ENCODE measurements around the gene GDF10.

Gene GDF10

DNA sequence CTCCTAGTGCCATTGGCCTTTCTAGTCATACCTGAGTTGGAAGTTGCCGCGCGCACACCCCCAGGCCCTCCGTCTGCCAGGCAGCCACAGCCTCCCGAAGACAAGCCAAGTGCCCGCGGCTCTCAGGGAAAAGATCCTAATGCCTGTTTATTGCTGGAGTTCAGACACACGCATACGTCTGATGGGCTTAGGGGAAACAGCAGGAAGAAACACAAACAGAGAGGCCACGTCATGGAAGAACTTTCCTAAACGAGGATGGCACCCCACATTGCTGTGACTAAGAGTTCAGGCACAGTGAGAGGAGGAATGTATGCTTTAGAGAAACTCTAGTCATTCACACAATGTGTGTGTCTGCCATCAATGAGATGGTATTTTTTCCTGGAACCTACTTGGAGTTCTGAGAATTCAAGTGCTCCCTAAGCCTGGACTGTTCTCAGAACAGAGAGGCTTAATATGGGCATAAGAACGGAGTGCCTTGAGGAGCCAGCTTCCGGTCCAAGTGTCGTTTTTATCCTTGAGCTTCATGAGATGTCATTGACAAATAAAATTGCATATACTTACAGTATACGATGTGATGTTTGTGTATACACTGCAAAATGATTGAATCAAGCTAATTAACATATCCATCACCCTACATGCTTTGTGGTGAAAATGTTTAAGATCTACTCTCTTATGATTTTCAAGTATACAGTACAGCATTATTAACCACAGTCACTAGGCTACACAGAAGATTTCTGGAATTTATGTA is 36.6 kb downstream of the GDF10 start:
- no peak for DNase-seq

- no peak for DNase-seq
Observed at GRCh38 chr10:47337310-47337709, 37.3 kb downstream of the GDF10 start.

DNA sequence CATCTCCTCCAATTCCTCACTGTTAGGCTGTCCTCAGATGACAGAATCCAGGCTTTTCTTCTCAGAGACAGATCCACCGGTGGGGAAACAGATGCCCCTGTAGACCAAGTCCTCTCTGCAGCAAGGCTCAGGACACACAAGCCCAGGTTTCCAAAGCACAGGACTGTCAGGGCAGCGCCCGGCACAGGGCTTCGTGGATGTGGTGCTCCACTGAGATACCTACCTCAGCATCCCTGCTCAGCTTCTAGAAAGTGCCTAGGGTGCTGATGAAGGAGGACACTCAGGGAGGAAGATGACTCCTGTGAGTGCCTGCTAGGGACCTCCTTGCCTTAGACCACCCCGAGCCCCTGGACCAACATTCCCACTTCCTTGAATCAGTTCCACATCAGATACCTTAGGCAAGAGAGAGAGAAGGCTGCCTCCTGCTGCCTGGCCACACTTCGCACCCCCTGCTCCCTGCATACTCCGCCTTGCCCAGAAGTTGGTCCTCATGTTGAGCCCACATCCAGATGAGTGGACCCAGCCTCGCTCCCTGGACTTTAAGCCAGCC is 39.3 kb downstream of the GDF10 start:
- DNase-seq: no peak

DNA sequence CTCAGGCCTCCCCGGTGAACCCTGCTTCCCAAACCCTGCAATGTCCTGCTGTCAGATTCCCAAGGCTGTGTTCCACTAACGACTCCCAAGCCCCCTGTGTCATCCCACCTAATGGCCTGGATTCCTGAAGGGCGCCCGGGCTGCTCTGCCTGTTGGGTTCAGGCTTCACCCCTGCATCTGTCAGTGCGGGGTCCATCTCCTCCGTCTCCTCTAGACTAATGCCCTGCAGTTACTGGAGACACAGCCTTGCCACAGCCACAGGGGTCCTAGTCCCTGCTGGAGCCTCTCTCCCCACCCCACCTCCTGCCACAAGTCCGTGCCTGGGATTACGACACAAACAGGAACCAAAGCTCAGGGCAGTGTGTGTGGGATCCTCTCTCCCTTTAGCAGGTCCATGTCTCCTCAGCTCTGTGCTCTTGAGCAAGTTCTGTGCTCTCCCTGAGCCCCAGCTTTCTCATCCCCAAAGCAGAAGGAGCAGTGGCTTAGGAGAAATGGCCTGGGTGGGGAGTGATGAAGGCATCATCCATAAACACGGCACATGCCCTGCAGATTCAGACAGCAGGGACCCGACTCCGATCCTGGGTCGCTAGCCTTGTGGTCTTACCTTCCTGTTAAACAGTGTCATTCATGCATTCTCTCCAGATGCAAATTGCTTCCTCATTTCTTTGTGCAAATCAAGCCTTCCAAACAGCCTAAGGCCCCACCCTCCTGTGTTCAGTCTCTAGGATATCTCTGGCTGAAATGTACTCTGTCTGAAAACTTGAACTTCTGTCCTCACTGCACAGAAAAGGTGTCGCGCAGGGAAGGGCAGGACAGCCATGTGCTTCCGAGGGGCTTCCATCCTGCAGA is 40.0 kb downstream of the GDF10 start:
- no peak for DNase-seq

GRCh38 chr10:47340608-47341170 is 40.7 kb downstream of the GDF10 start:
- peak; percentile 81 for DNase-seq

DNA sequence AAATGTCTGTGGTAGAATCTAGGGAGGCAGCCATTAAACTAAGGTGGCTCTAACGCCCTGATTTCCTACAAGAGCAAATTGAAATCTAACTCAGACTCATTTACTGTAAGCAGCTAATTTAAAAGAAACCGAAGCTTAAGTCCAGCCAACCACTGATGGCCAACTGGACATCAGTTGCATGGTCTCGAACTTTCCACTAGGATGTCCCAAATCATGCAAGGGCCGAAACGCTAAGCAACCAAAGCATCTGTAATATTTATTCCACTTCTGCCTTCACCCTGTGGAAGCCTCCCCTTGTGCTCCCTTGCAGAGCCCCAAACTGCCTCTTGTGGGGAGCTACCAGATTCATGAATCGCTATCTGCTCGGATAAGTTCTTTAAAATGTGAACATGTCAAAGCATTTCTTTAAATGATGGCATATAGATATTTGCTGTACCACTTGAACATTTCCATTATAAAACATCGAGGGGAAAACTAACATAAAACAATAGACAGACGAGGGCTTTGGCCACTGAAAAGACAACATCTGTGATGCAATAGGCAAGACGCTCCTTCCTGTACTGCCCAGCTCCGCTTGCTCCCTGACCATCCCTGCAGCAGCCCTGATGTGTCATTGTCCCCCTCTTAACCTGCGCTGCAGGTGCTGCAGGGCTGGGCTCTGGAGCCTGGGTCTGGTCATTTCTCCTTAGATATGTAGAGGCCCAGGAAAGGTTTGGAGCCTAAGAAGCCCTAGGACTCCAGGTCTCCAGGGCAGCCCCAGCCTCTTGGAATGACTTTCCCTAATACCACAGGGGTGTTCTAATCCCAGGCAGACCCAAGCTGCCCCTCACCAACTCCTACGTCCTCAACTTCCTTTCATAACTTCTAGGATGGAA is 45.2 kb downstream of the GDF10 start:
- DNase-seq: no peak

DNA sequence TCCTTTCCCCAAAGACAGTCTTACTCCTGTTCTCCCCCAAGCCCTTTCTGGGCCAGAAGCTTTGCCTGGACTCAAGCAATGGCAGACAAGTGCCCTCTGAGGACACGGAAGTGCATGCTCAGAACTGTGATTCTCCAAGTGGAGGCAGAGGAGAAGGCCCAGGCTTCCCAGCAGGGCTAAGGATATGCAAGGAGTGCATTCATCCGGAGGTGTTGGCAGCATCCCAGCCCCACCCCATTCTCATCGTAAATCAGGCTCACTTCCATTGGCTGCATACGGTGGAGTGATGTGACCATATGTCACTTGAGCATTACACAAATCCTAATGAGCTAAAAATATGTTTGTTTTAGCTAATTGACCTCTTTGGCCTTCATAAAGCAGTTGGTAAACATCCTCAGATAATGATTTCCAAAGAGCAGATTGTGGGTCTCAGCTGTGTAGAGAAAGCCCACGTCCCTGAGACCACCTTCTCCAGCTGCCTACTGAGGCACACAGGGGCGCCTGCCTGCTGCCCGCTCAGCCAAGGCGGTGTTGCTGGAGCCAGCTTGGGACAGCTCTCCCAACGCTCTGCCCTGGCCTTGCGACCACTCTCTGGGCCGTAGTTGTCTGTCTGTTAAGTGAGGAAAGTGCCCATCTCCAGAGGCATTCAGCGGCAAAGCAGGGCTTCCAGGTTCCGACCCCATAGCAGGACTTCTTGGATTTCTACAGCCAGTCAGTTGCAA is 46.7 kb downstream of the GDF10 start:
- no peak for DNase-seq

- DNase-seq: no peak
Observed at GRCh38 chr10:47347303-47347675, 47.3 kb downstream of the GDF10 start.

- no peak for DNase-seq
Observed at GRCh38 chr10:47348138-47348651, 48.2 kb downstream of the GDF10 start, which contains the start of gene RBP3. Gene RBP3 (plus strand): TSS chr10:47348363. CDS start chr10:47348485, 122 bp downstream.

DNA sequence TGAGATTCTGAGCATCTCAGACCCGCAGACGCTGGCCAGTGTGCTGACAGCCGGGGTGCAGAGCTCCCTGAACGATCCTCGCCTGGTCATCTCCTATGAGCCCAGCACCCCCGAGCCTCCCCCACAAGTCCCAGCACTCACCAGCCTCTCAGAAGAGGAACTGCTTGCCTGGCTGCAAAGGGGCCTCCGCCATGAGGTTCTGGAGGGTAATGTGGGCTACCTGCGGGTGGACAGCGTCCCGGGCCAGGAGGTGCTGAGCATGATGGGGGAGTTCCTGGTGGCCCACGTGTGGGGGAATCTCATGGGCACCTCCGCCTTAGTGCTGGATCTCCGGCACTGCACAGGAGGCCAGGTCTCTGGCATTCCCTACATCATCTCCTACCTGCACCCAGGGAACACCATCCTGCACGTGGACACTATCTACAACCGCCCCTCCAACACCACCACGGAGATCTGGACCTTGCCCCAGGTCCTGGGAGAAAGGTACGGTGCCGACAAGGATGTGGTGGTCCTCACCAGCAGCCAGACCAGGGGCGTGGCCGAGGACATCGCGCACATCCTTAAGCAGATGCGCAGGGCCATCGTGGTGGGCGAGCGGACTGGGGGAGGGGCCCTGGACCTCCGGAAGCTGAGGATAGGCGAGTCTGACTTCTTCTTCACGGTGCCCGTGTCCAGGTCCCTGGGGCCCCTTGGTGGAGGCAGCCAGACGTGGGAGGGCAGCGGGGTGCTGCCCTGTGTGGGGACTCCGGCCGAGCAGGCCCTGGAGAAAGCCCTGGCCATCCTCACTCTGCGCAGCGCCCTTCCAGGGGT is 48.9 kb downstream of the GDF10 start:
- DNase-seq: no peak

DNA sequence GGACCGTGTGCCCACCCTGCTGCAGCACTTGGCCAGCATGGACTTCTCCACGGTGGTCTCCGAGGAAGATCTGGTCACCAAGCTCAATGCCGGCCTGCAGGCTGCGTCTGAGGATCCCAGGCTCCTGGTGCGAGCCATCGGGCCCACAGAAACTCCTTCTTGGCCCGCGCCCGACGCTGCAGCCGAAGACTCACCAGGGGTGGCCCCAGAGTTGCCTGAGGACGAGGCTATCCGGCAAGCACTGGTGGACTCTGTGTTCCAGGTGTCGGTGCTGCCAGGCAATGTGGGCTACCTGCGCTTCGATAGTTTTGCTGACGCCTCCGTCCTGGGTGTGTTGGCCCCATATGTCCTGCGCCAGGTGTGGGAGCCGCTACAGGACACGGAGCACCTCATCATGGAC is 49.5 kb downstream of the GDF10 start:
- no peak for DNase-seq

GRCh38 chr10:47349941-47350371 is 50.0 kb downstream of the GDF10 start:
- DNase-seq: no peak

DNA sequence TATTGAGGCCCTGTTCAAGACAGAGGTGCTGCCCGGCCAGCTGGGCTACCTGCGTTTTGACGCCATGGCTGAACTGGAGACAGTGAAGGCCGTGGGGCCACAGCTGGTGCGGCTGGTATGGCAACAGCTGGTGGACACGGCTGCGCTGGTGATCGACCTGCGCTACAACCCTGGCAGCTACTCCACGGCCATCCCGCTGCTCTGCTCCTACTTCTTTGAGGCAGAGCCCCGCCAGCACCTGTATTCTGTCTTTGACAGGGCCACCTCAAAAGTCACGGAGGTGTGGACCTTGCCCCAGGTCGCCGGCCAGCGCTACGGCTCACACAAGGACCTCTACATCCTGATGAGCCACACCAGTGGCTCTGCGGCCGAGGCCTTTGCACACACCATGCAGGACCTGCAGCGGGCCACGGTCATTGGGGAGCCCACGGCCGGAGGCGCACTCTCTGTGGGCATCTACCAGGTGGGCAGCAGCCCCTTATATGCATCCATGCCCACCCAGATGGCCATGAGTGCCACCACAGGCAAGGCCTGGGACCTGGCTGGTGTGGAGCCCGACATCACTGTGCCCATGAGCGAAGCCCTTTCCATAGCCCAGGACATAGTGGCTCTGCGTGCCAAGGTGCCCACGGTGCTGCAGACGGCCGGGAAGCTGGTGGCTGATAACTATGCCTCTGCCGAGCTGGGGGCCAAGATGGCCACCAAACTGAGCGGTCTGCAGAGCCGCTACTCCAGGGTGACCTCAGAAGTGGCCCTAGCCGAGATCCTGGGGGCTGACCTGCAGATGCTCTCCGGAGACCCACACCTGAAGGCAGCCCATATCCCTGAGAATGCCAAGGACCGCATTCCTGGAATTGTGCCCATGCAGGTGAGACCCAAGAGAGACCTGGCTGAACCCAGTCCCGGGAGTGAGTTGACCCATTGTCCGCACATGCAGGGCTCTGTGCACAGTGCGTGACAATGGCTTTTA is 51.0 kb downstream of the GDF10 start:
- no peak for DNase-seq

DNA sequence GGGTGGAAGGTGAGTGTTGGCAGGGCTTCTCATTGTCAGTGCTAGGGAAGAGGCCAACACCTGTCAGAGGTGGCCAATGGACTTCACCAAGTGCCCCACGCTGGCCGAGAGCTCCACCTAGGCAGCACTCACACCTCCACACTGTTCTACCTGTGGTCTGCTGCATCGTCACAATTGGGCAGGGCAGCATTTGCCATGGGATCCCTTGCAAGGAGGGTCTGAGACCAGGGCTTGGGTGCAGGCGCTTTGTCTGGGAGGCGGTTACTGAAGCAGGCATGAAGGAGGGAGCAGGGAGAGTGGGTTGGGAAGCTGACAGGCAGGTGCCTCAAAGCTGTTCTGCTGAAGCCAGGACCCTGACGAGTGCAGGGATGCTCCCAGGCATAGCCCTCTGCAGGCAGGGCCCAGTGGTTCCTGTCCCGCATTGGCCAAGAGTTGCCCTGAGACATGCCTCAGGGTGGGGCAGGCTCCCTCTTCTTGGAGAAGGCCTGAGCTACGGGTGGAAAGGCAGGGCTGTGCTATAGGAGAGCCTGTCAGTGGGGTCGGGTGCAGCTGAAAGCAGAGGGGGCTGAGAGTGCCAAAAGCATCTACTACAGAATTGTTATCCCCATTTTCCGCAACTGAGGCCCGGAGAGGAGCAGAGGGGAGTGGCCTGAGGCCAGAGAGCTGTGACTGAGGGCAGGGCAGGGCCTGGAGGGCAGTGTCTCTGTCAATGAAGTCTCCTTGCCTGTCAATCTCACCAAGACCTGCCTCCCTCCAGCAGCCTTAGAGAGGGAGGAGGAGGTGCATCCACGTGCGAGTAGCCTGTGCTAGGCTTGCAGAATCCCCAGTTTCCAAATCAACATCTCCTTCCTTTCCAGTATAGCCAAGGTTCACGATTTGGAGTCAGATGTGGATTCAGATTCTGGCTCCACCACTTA is 52.2 kb downstream of the GDF10 start:
- no peak for DNase-seq

DNA sequence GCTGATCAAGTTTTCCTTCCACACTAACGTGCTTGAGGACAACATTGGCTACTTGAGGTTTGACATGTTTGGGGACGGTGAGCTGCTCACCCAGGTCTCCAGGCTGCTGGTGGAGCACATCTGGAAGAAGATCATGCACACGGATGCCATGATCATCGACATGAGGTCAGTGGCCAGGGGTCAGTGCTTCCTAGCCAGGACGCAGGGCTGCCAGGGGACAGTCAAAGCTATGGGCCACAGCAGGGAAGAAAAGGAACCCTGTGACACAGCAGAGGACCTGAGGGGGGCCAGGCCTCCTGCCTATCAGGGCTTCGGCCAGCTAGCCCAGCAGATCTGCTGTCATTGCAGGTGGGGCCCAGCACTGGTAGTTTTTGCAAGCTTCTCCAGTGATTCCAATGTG is 53.4 kb downstream of the GDF10 start:
- DNase-seq: no peak

DNA sequence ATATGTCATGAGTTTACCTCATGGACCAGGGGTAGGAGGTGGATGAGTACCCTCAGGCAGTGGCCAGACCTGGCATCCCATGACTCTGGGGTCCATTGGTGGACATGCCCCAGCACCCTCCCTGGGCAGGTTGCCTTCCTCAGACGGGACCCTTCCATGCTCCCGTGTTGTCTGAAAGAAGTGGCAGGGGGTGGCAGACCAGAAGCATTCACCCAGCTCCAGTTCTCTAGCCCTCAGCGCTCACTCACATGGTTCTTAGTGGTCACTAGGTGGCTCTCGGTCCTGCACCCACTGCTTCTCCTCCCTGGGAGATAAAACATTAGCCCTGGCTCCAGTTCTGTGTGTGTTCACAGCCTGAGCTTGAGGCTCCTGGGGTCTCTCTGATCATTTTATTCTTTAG is 54.2 kb downstream of the GDF10 start:
- DNase-seq: no peak

DNA sequence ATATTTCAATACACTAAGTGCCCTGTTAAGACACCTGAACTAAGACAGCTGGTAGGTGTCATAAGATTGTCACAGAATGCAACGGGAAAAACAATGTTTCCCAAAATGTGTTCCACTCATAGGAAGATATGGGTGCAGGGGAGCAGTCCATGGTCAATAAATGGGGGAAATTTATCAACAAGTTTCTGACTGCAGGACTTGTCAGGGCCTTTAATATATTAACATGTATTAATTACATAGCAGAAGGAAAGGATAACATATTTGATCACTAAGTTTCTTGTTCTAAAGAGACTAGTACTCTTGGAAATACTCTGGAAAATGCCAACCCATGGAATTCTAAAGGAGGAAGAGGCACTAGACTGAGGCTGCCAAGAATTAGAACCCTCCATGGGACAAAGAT is 54.9 kb downstream of the GDF10 start:
- no peak for DNase-seq

GRCh38 chr10:47356708-47357107 is 56.7 kb downstream of the GDF10 start:
- DNase-seq: no peak
